A549 (cell line): ENCODE results near the gene PPP2R5C. TPM values are rescaled to one million over a fixed set of nuclear protein-coding genes. Genes with fewer than 3 reads are reported as not detected.

Experiments
- ATAC-seq, 2 experiments: fragments of 200-7000 bp in 1 of 2; fragments of >200 bp in 1 of 2; cut with Nextera tagmentation in 1 of 2; cut with Tn5 transposase in 1 of 2; 3 replicates each; pipeline versions ENCODE4 v1.8.0 to v1.9.1; 2018 to 2020; ENCODE audit warnings: mild to moderate bottlenecking in 1 of 2, moderate library complexity in 1 of 2
- CTCF ChIA-PET: fragments of 300-600 bp; sonication (Branson Sonifier 250); formaldehyde crosslinking; extraction: SDS; loops from one replicate; lab custom pipeline; 2021; ENCODE audit warnings: antibody characterized with exemption, inconsistent platforms; lab: Yijun Ruan, JAX
- POLR2A ChIA-PET: fragments of 350-600 bp; formaldehyde crosslinking; extraction: SDS; loops from one replicate; lab custom pipeline; 2021; ENCODE audit warnings: antibody characterized with exemption, inconsistent platforms; lab: Yijun Ruan, JAX
- DNase-seq, 2 experiments: peaks; one replicate each; pipeline versions ENCODE4 v3.0.0 to v3.0.0-alpha.2; 2011 to 2016; ENCODE audit warnings: low read depth in 1 of 2, low spot score in 1 of 2
- FAIRE-seq: peaks from 2 replicates; lab custom pipeline; 2011; peaks lifted over from hg19 to GRCh38; lab: Jason Lieb, UNC
- H3K27ac ChIP-seq, 2 experiments: fragments of >200 bp; sonication (Bioruptor Twin); formaldehyde crosslinking; 3 replicates each; pipeline ENCODE4 v1.5.1; 2016 to 2017
- H3K4me1 ChIP-seq: fragments of >200 bp; sonication (Bioruptor Twin); formaldehyde crosslinking; 3 replicates; pipeline ENCODE4 v1.6.1; 2016
- H3K4me2 ChIP-seq: fragments of >200 bp; sonication (Bioruptor Twin); formaldehyde crosslinking; 3 replicates; pipeline ENCODE4 v1.6.1; 2016
- H3K4me3 ChIP-seq: fragments of >200 bp; sonication (Bioruptor Twin); formaldehyde crosslinking; 3 replicates; pipeline ENCODE4 v1.5.1; 2016
- H3K9me3 ChIP-seq: fragments of >200 bp; sonication (Bioruptor Twin); formaldehyde crosslinking; 3 replicates; pipeline ENCODE4 v1.6.1; 2016
- BHLHE40 ChIP-seq: IDR thresholded peaks from 2 replicates; pipeline ENCODE4 v1.6.1; 2012; ENCODE audit warnings: low read depth, low read length, inconsistent platforms
- FOSB ChIP-seq: fragments of 250-450 bp; sonication (Bioruptor Pico); IDR thresholded peaks from 2 replicates; pipeline ENCODE4 v1.5.0; 2020; ENCODE audit warnings: mild to moderate bottlenecking, moderate library complexity
- GATA3 ChIP-seq: IDR thresholded peaks from 2 replicates; pipeline ENCODE4 v1.6.1; 2012; ENCODE audit warnings: borderline replicate concordance
- HOXB5 ChIP-seq: fragments of 250-450 bp; sonication (Bioruptor Pico); IDR thresholded peaks from 2 replicates; pipeline ENCODE4 v1.5.0; 2020; ENCODE audit warnings: mild to moderate bottlenecking, moderate library complexity
- JUN ChIP-seq, 2 experiments: fragments of >200 bp; sonication (Bioruptor Twin); formaldehyde crosslinking; IDR thresholded peaks; 2 replicates in 1 of 2; 3 replicates in 1 of 2; pipeline ENCODE4 v1.6.1; 2016 to 2017
- MYC ChIP-seq: IDR thresholded peaks from 2 replicates; pipeline ENCODE4 v1.6.1; 2012; ENCODE audit warnings: mild to moderate bottlenecking, inconsistent platforms, low read length, improper control_type of control experiment, borderline replicate concordance
- NPAS2 ChIP-seq: fragments of 250-450 bp; sonication (Bioruptor Pico); IDR thresholded peaks from 2 replicates; pipeline ENCODE4 v1.8.0; 2022; ENCODE audit warnings: mild to moderate bottlenecking, moderate library complexity, borderline replicate concordance
- POLR2AphosphoS2 ChIP-seq: conservative IDR thresholded peaks from 2 replicates; pipeline ENCODE4 v1.6.1; 2012; ENCODE audit warnings: low read length, improper control_type of control experiment, inconsistent platforms
- RAD21 ChIP-seq, 2 experiments: fragments of >200 bp in 1 of 2; sonication (Bioruptor Twin) in 1 of 2; formaldehyde crosslinking in 1 of 2; IDR thresholded peaks in 1 of 2; conservative IDR thresholded peaks in 1 of 2; 2 replicates in 1 of 2; 3 replicates in 1 of 2; pipeline ENCODE4 v1.6.1; 2012 to 2018; ENCODE audit warnings: inconsistent platforms in 1 of 2
- SREBF2 ChIP-seq: fragments of 450-650 bp; IDR thresholded peaks from 2 replicates; pipeline ENCODE4 v1.6.1; 2014; ENCODE audit warnings: mild to moderate bottlenecking, moderate library complexity
- WGBS: methylation state at CpG from one replicate; pipeline ENCODE4 v1.1.6; 2017; ENCODE audit errors: missing lambda C conversion rate; 5-methylcytosine and 5-hydroxymethylcytosine counted together
- polyA plus RNA-seq, 4 experiments: library from polyadenylated mRNA; depleted of rRNA in 3 of 4; stranded (reverse); fragments of >200 nt; fragmentation: RNase III in 1 of 4; extraction: RNeasy Plus Mini Kit Qiagen cat#74134 plus additional on column Dnase treatment in 1 of 4; gene quantifications; 2 replicates in 3 of 4; 3 replicates in 1 of 4; pipeline ENCODE4 v1.2.3, GENCODE V29; 2011 to 2017
- TF ChIP-seq, protein P1 (sequence below): fragments of >200 bp; sonication (Bioruptor Twin); formaldehyde crosslinking; IDR thresholded peaks from 3 replicates; pipeline ENCODE4 v1.5.1; 2016
- TF ChIP-seq, protein P2 (sequence below): fragments of 450-650 bp; IDR thresholded peaks from 2 replicates; pipeline ENCODE4 v1.6.1; 2014; ENCODE audit warnings: antibody characterized with exemption
- TF ChIP-seq, protein P3 (sequence below): fragments of 150-350 bp; IDR thresholded peaks from 2 replicates; pipeline ENCODE4 v1.6.1; 2014; ENCODE audit warnings: low read depth, mild to moderate bottlenecking, low read length
- TF ChIP-seq, protein P4 (sequence below): fragments of 250-450 bp; sonication (Bioruptor Pico); IDR thresholded peaks from 2 replicates; pipeline ENCODE4 v1.5.0; 2021; ENCODE audit warnings: mild to moderate bottlenecking, moderate library complexity, borderline replicate concordance

PPP2R5C gene
- polyA plus RNA-seq, 2 of the 4 experiments (the other 2 are of a cell fraction) = 74.8 to 150 TPM

DNA sequence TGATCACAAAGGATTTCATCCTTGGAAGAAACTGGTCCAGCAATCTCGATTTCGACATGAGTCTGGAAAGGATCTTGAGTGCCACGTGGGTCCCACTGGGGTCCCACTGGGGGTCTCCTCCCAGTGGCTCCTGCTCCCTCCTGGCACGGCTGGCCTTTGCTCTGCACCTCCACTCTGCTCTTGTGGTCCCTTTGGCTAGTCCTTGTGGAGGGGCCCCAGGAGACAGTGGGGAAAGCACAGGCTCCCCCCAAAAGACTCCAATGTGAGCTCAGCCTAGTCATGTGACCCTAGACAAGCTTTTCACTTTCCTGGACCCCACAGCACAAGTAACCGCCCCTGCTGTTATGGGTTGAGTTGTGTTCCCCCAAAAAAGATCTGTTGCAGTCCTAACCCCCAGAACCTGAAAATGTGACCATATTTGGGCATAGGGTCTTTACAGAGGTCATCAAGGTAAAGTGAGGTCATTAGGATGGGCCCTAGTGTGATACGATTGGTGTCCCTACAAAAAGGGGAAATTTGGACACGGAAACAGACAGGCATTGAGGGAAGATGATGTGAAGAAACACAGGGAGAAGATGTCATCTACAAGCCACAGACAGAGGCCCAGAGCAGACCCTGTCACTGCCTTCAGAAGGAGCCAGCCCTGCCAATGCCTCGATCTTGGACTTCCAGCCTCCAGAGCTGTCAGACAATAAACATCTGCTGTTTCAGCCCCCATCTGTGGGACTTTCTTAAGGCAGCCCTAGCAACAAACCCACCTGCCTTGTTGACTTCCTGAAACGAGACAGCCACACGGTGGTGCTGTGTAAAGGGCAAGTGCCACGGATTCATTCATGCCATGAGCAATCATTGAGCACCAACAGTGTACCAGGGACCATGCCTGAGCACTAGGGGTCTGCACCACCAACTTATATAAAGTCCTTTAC is 23.8 kb upstream of the PPP2R5C start:
- Histone ChIP-seq H3K4me2 (no peak overlapping the region), H3K9me3 (peaks cover 12% of the 10 kb centered on the region), H3K4me3 (no peak overlapping the region), H3K27ac (no peak overlapping the region), H3K4me1 (no peaks in the 10 kb centered on the region)
- no peak for FAIRE-seq
- ChIA-PET CTCF (interaction anchor here (0.6 to 1.4 kb wide), 3 partner anchors 30 to 368 kb away, joined by 3 read pairs; no protein-coding TSS in a partner anchor), POLR2A (no interaction called here)
- TF ChIP-seq, protein P1, sequence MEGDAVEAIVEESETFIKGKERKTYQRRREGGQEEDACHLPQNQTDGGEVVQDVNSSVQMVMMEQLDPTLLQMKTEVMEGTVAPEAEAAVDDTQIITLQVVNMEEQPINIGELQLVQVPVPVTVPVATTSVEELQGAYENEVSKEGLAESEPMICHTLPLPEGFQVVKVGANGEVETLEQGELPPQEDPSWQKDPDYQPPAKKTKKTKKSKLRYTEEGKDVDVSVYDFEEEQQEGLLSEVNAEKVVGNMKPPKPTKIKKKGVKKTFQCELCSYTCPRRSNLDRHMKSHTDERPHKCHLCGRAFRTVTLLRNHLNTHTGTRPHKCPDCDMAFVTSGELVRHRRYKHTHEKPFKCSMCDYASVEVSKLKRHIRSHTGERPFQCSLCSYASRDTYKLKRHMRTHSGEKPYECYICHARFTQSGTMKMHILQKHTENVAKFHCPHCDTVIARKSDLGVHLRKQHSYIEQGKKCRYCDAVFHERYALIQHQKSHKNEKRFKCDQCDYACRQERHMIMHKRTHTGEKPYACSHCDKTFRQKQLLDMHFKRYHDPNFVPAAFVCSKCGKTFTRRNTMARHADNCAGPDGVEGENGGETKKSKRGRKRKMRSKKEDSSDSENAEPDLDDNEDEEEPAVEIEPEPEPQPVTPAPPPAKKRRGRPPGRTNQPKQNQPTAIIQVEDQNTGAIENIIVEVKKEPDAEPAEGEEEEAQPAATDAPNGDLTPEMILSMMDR = 0 out of 3 replicates have a peak, but pooled peaks have one; percentile 24
- TF ChIP-seq RAD21 (conservative IDR thresholded peaks at IDR 0.05 in 1 of 2, IDR thresholded peaks at IDR 0.05 in 1 of 2) = peak in 1 of 2 experiments; percentile 12; a peak in 1 of 5 replicates
- no peak for TF ChIP-seq GATA3
- peak; percentile 36 to 63; a peak in 3 of 6 replicates for ATAC-seq
- no peak for DNase-seq
- WGBS = 36% methylated on average over 11 of the region's 11 CpGs

DNA sequence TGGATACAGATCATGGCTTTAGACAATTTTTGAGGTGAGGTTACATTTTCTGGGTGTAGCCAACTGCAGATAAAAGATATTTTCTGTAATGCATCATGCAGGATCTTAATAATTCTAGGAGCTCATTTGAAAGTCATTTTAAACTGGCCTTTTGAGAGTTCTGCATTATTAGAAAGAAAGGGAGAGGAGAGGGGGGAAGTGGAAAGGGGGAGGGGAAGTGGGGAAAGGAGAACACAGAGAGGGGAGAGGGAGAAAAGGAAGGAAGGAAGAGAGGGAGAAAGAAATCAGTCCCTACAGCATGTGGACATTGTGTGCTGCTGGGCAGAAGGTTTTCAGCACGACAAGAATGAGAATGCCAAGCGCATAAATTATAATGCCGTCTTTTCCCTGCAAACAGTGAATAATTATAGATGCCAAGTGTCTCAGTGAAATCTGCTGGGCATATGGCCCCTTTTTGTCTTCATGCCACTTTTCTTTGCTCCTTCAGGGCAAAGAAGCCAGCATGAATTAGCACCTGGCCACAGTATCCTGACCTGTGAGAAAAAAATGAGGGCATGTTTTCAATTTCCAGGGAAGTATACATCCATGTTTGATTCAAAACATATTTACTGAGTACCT is 22.7 kb upstream of the PPP2R5C start:
- no peak for ATAC-seq
- H3K4me2 ChIP-seq = no peak overlapping the region
- DNase-seq = no peak
- ChIA-PET POLR2A (no interaction called here), CTCF (interaction anchor here (0.6 kb wide), 2 partner anchors 31 to 39 kb away, joined by 3 read pairs; no protein-coding TSS in a partner anchor)
- FAIRE-seq = no peak
- H3K4me3 ChIP-seq = no peak overlapping the region
- 82% methylated on average over 3 of the region's 3 CpGs for WGBS
- H3K9me3 ChIP-seq = peaks cover 12% of the 10 kb centered on the region
- TF ChIP-seq NPAS2 (CRISPR knock-in tag) = no peak
- TF ChIP-seq BHLHE40 = no peak
- TF ChIP-seq, protein P2, sequence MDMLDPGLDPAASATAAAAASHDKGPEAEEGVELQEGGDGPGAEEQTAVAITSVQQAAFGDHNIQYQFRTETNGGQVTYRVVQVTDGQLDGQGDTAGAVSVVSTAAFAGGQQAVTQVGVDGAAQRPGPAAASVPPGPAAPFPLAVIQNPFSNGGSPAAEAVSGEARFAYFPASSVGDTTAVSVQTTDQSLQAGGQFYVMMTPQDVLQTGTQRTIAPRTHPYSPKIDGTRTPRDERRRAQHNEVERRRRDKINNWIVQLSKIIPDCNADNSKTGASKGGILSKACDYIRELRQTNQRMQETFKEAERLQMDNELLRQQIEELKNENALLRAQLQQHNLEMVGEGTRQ = no peak
- TF ChIP-seq, protein P1 = no peak
- TF ChIP-seq, protein P3, sequence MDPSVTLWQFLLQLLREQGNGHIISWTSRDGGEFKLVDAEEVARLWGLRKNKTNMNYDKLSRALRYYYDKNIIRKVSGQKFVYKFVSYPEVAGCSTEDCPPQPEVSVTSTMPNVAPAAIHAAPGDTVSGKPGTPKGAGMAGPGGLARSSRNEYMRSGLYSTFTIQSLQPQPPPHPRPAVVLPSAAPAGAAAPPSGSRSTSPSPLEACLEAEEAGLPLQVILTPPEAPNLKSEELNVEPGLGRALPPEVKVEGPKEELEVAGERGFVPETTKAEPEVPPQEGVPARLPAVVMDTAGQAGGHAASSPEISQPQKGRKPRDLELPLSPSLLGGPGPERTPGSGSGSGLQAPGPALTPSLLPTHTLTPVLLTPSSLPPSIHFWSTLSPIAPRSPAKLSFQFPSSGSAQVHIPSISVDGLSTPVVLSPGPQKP = no peak
- TF ChIP-seq JUN (IDR thresholded peaks at IDR 0.05) = no peak
- no peak for TF ChIP-seq FOSB (CRISPR knock-in tag)
- TF ChIP-seq HOXB5 (CRISPR knock-in tag) = no peak
- TF ChIP-seq POLR2AphosphoS2 = no peak
- no peak for TF ChIP-seq MYC
- TF ChIP-seq, protein P4, sequence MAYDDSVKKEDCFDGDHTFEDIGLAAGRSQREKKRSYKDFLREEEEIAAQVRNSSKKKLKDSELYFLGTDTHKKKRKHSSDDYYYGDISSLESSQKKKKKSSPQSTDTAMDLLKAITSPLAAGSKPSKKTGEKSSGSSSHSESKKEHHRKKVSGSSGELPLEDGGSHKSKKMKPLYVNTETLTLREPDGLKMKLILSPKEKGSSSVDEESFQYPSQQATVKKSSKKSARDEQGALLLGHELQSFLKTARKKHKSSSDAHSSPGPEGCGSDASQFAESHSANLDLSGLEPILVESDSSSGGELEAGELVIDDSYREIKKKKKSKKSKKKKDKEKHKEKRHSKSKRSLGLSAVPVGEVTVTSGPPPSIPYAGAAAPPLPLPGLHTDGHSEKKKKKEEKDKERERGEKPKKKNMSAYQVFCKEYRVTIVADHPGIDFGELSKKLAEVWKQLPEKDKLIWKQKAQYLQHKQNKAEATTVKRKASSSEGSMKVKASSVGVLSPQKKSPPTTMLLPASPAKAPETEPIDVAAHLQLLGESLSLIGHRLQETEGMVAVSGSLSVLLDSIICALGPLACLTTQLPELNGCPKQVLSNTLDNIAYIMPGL (CRISPR knock-in tag) = no peak
- no peak for TF ChIP-seq SREBF2
- H3K4me1 ChIP-seq = no peaks in the 10 kb centered on the region
- H3K27ac ChIP-seq = no peak overlapping the region
